ENCODE data around the gene SLC4A8. TPM values are rescaled to one million over a fixed set of nuclear protein-coding genes. Genes with fewer than 3 reads are reported as not detected.

SLC4A8 gene
- total and polyA plus RNA-seq, 9 of the 15 experiments (the other 6 are each of a cell fraction or from before 2014, with no cell fraction given) = 0.04 to 1.5 (median 0.12) TPM; not detected in 2

DNA sequence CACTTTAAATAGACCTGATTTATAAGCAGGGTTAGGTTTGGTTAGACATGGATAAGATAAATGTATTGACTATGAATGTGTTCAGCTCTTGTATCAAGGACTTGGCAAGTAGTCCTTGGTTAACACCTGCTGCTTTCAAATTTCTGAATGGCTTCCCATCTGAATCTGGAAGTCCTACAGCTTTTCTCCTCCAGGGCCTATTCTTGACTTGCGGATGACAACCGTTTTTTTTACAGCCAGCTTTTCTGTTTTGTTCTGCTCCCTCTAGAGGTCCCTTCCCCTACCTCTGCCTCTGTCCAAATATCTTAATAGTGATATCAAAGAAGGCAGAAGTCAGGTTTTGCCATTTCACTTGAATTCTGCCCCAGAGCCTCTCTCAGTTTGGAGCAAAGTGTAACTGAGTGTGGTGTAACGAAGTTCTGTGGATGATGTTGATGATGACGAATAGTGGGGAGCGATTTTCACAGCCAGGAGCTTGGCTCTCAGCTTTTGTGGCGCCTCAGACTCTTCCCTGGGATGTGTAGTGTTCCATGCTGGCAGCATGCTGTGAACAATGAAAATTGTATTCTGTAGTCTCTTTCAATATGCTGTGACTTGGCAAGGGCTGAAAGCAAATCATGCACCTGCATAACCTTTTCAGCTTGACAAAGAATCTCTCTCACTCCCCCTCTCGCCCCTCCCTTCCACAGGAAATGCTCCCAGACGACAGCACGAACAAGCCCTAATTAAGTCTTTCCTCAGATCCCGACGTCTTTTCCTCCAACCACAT, 5.0 kb upstream of the SLC4A8 start (continued):
- TF ChIP-seq RAD21 (CRISPR knock-in tag; conservative IDR thresholded peaks at IDR 0.05 in 1 of 2, IDR thresholded peaks at IDR 0.05 in 1 of 2) (0 out of 4 replicates have a peak, but pooled peaks of 1 of the 2 experiments have one; percentile 16), MAFK (IDR thresholded peaks at IDR 0.05; ENCODE audit: low read length) (no peak), RAD51 (IDR thresholded peaks at IDR 0.05; ENCODE audit: borderline replicate concordance, low read depth) (no peak), NR2C2 (CRISPR knock-in tag; IDR thresholded peaks at IDR 0.05) (no peak), NR2C2 (tag; IDR thresholded peaks at IDR 0.05) (no peak), MNT (conservative IDR thresholded peaks at IDR 0.05) (no peak), MYBL2 (IDR thresholded peaks at IDR 0.05; ENCODE audit: low read depth) (no peak), MYBL2 (CRISPR knock-in tag; IDR thresholded peaks at IDR 0.05; ENCODE audit: borderline replicate concordance) (no peak), ZNF384 (IDR thresholded peaks at IDR 0.05; ENCODE audit: low read depth, low read length) (peak; percentile 61; the same call in 1 of the 2 replicates), HOXB6 (CRISPR knock-in tag; IDR thresholded peaks at IDR 0.05; ENCODE audit: borderline replicate concordance) (no peak), CREM (IDR thresholded peaks at IDR 0.05; ENCODE audit: low read depth) (no peak), SP2 (IDR thresholded peaks at IDR 0.05; ENCODE audit: extremely low read depth, low read depth, low read length, poor library complexity, severe bottlenecking) (no peak), TRIM24 (IDR thresholded peaks at IDR 0.05) (no peak), KDM2B (CRISPR knock-in tag; IDR thresholded peaks at IDR 0.05) (no peak), HDAC1 (IDR thresholded peaks at IDR 0.05) (no peak)
- TF ChIP-seq, protein P1, sequence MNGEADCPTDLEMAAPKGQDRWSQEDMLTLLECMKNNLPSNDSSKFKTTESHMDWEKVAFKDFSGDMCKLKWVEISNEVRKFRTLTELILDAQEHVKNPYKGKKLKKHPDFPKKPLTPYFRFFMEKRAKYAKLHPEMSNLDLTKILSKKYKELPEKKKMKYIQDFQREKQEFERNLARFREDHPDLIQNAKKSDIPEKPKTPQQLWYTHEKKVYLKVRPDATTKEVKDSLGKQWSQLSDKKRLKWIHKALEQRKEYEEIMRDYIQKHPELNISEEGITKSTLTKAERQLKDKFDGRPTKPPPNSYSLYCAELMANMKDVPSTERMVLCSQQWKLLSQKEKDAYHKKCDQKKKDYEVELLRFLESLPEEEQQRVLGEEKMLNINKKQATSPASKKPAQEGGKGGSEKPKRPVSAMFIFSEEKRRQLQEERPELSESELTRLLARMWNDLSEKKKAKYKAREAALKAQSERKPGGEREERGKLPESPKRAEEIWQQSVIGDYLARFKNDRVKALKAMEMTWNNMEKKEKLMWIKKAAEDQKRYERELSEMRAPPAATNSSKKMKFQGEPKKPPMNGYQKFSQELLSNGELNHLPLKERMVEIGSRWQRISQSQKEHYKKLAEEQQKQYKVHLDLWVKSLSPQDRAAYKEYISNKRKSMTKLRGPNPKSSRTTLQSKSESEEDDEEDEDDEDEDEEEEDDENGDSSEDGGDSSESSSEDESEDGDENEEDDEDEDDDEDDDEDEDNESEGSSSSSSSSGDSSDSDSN (IDR thresholded peaks at IDR 0.05; ENCODE audit: borderline replicate concordance in 1 of 2, low read depth in 2 of 2, low read length in 2 of 2) = no peak

Measured in K562 (cell line).